HL-60 (cell line): ENCODE data around the gene GLRX5.
A peak's percentile ranks its signal among the peaks of the same experiment; 100 is the strongest.

ENCODE experiments used
- CTCF ChIP-seq: IDR thresholded peaks from one replicate; pipeline ENCODE4 v1.5.1; 2011; ENCODE audit warnings: low read length, control low read depth, inconsistent platforms; ENCODE audit not compliant: insufficient read depth
- GABPA ChIP-seq: IDR thresholded peaks from 2 replicates; pipeline ENCODE4 v1.6.1; 2012; ENCODE audit warnings: low read depth
- POLR2AphosphoS5 ChIP-seq: IDR thresholded peaks from 2 replicates; pipeline ENCODE4 v1.6.1; 2012; ENCODE audit warnings: low read depth
- SPI1 ChIP-seq: IDR thresholded peaks from 2 replicates; pipeline ENCODE4 v1.6.1; 2012; ENCODE audit warnings: low read depth, mild to moderate bottlenecking, borderline replicate concordance

DNA sequence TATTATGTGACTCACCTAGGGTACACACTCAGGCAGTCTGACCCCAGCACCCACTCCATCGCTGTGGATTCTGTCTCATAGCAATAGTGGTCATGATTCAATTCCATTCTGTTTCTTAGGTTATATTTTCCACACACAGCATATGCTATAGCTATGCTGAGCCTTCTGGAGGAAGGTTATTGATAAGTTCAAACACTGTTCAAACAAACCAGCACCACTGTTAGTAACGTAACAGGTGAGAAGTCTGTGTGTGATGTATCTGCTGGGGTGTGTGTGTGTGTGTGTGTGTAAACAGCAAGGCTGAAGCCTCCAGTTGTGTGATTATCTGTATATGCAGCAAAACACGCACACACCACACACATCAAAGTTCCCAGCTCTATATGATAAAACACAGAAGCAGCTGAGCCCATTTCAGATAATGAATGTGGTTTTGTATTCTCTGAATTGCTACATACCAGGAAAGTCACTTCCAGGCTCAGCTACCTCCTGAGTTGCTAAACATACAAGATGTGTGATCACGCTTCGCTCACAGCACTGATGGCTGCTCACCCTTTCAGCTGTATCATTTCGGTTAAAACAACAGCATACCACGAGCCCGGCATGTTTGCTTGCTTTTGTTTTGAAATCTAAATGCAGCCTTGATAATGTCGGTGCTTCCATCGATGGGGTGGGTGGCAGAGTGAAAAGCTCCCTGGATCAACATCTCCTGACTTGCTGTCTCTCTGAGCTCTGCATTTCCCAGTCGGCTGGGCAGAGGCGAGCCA lies 11.6 kb upstream of the GLRX5 start:
- TF ChIP-seq POLR2AphosphoS5 (peak; percentile 66), CTCF (no peak), SPI1 (no peak), GABPA (no peak)
